H1 (cell line): ENCODE measurements around the gene TMPRSS11B.

ENCODE experiments used
- BACH1 ChIP-seq: IDR thresholded peaks from 2 replicates; pipeline ENCODE4 v1.6.1; 2012; ENCODE audit warnings: low read length, improper control_type of control experiment
- CTCF ChIP-seq, 3 experiments: IDR thresholded peaks; 1 replicate in 2 of 3; 2 replicates in 1 of 3; pipeline versions ENCODE4 v1.5.1 to v1.6.1; 2011; ENCODE audit warnings: low read length in 3 of 3, mild to moderate bottlenecking in 3 of 3, inconsistent platforms in 2 of 3, low read depth in 1 of 3, moderate library complexity in 1 of 3; ENCODE audit not compliant: insufficient read depth in 1 of 3; ENCODE audit errors: control extremely low read depth in 1 of 3
- EP300 ChIP-seq, 2 experiments: IDR thresholded peaks; 1 replicate in 1 of 2; 2 replicates in 1 of 2; pipeline ENCODE4 v1.6.1; 2011 to 2012; ENCODE audit warnings: low read depth in 2 of 2, low read length in 2 of 2, mild to moderate bottlenecking in 2 of 2, borderline replicate concordance in 1 of 2, inconsistent platforms in 1 of 2, moderate library complexity in 1 of 2
- GABPA ChIP-seq: IDR thresholded peaks from 2 replicates; pipeline ENCODE4 v1.6.1; 2011; ENCODE audit warnings: mild to moderate bottlenecking, low read length, moderate library complexity, borderline replicate concordance; ENCODE audit not compliant: insufficient read depth
- GTF2F1 ChIP-seq: IDR thresholded peaks from 2 replicates; pipeline ENCODE4 v1.6.1; 2012; ENCODE audit warnings: low read depth, low read length, improper control_type of control experiment, borderline replicate concordance
- KDM5A ChIP-seq: fragments of 200-600 bp; IDR thresholded peaks from 2 replicates; pipeline ENCODE4 v1.7.1; 2012; ENCODE audit warnings: mild to moderate bottlenecking, low read length, inconsistent platforms, mixed read lengths
- PHF8 ChIP-seq: fragments of 200-600 bp; sonication (generic); conservative IDR thresholded peaks from 2 replicates; pipeline ENCODE4 v1.7.1; 2012; ENCODE audit warnings: low read depth, mild to moderate bottlenecking, inconsistent platforms, low read length, moderate library complexity
- POLR2A ChIP-seq, 2 experiments: IDR thresholded peaks; 1 replicate in 1 of 2; 2 replicates in 1 of 2; pipeline ENCODE4 v1.6.1; 2011; ENCODE audit warnings: low read depth in 2 of 2, low read length in 2 of 2, mild to moderate bottlenecking in 2 of 2; ENCODE audit errors: control extremely low read depth in 1 of 2
- POLR2AphosphoS5 ChIP-seq: IDR thresholded peaks from 2 replicates; pipeline ENCODE4 v1.6.1; 2011; ENCODE audit warnings: low read depth, low read length
- RNF2 ChIP-seq: fragments of 200-900, 300-1000 bp; sonication (generic); IDR thresholded peaks from 2 replicates; pipeline ENCODE4 v1.7.1; 2016; ENCODE audit warnings: borderline replicate concordance, low read depth, mild to moderate bottlenecking, antibody characterized with exemption, low read length; ENCODE audit not compliant: poor library complexity, severe bottlenecking; ENCODE audit errors: missing control alignments
- SIRT6 ChIP-seq: IDR thresholded peaks from one replicate; pipeline ENCODE4 v1.7.1; 2012; ENCODE audit warnings: low read length, inconsistent platforms

GRCh38 chr4:68287704-68288392 lies 42.4 kb upstream of the TMPRSS11B start:
- no peak for TF ChIP-seq POLR2AphosphoS5
- TF ChIP-seq POLR2A (IDR thresholded peaks at IDR 0.05; ENCODE audit: control extremely low read depth in 1 of 2, low read depth in 2 of 2, low read length in 2 of 2) = no peak
- TF ChIP-seq EP300 (IDR thresholded peaks at IDR 0.05; ENCODE audit: borderline replicate concordance in 1 of 2, low read depth in 2 of 2, low read length in 2 of 2) = no peak
- TF ChIP-seq PHF8 = no peak
- TF ChIP-seq BACH1 = no peak
- TF ChIP-seq SIRT6 = no peak
- no peak for TF ChIP-seq RNF2
- TF ChIP-seq CTCF (IDR thresholded peaks at IDR 0.05; ENCODE audit: control extremely low read depth in 1 of 3, insufficient read depth in 1 of 3, low read depth in 1 of 3, low read length in 3 of 3) = no peak
- no peak for TF ChIP-seq GABPA
- no peak for TF ChIP-seq GTF2F1
- no peak for TF ChIP-seq KDM5A
